Activated B cell treated with CpG ODN at 0.5 μM for 24 hours (primary cell): Measurements from ENCODE around the gene RIIAD1. TPM values are rescaled to one million over a fixed set of nuclear protein-coding genes. Genes with fewer than 3 reads are reported as not detected.

Source experiments
- ATAC-seq: fragments of 200-7000 bp; cut with Tn5 transposase; one replicate; pipeline ENCODE4 v1.10.0; 2021; ENCODE audit warnings: low read depth, mild to moderate bottlenecking, moderate library complexity
- CTCF ChIA-PET: fragments of 350-600 bp; sonication (Branson Sonifier 250); formaldehyde crosslinking; loops from one replicate; lab custom pipeline; 2021; ENCODE audit warnings: antibody characterized with exemption; lab: Charles Lee
- POLR2A ChIA-PET: fragments of 350-600 bp; sonication (Branson Sonifier 250); formaldehyde crosslinking; loops from one replicate; lab custom pipeline; 2021; ENCODE audit warnings: antibody characterized with exemption; lab: Charles Lee
- DNase-seq: peaks from one replicate; pipeline ENCODE4 v3.0.0; 2022
- H3K27ac Mint-ChIP-seq: one replicate; pipeline ENCODE4 v1.8.0; 2020; ENCODE audit warnings: mixed read lengths
- H3K27me3 Mint-ChIP-seq: one replicate; pipeline ENCODE4 v1.8.0; 2021; ENCODE audit warnings: mixed read lengths
- H3K36me3 Mint-ChIP-seq: one replicate; pipeline ENCODE4 v1.8.0; 2021; ENCODE audit warnings: low read depth, mixed read lengths
- H3K4me1 Mint-ChIP-seq: one replicate; pipeline ENCODE4 v1.8.0; 2021; ENCODE audit warnings: mixed read lengths
- H3K4me3 Mint-ChIP-seq: one replicate; pipeline ENCODE4 v1.8.0; 2020; ENCODE audit warnings: mild to moderate bottlenecking, mixed read lengths
- H3K9me3 Mint-ChIP-seq: one replicate; pipeline ENCODE4 v1.8.0; 2020; ENCODE audit warnings: mixed read lengths
- CTCF ChIP-seq: fragments of 200-600 bp; IDR thresholded peaks from one replicate; pipeline ENCODE4 v1.8.0; 2022; ENCODE audit warnings: antibody characterized with exemption, mild to moderate bottlenecking
- intact Hi-C: fragments of 100-400 bp; cut with micrococcal nuclease; formaldehyde crosslinking; loops from one replicate; pipeline ENCODE4 v1.15.1; 2024
- total RNA-seq: library from RNA; stranded (reverse); gene quantifications from 2 replicates; pipeline ENCODE4 v1.2.3, GENCODE V29; 2022

Gene RIIAD1
- total RNA-seq, 1 donor from 2014 or later = not detected

- ChIA-PET POLR2A (no interaction called here), CTCF (interaction anchor here (0.7 kb wide), 1 partner anchor 20 kb away, joined by 3 read pairs; no protein-coding TSS in a partner anchor)
- TF ChIP-seq CTCF = no peak
- peaks cover 6% of the 10 kb centered on the region for H3K4me1 Mint-ChIP-seq
- H3K36me3 Mint-ChIP-seq = no peaks in the 10 kb centered on the region
- H3K27ac Mint-ChIP-seq = no peak overlapping the region
- DNase-seq = no peak
- H3K4me3 Mint-ChIP-seq = no peak overlapping the region
- no peak for ATAC-seq
- H3K9me3 Mint-ChIP-seq = no peaks in the 10 kb centered on the region
- intact Hi-C loops = no loop called here
- peaks cover 39% of the 10 kb centered on the region for H3K27me3 Mint-ChIP-seq
Measured at GRCh38 chr1:151714820-151715725, 6.2 kb upstream of the RIIAD1 start.

GRCh38 chr1:151715726-151716404 is 5.5 kb upstream of the RIIAD1 start:
- Mint-ChIP-seq H3K36me3 (no peaks in the 10 kb centered on the region), H3K9me3 (no peaks in the 10 kb centered on the region), H3K27ac (no peak overlapping the region), H3K4me1 (peaks cover 14% of the 10 kb centered on the region), H3K4me3 (no peak overlapping the region), H3K27me3 (peaks cover 45% of the 10 kb centered on the region)
- TF ChIP-seq CTCF = no peak
- intact Hi-C loops = no loop called here
- ATAC-seq (no peak), DNase-seq (no peak)
- ChIA-PET CTCF (interaction anchor here (0.7 kb wide), 1 partner anchor 19 kb away, joined by 3 read pairs; no protein-coding TSS in a partner anchor), POLR2A (no interaction called here)

- Mint-ChIP-seq H3K4me3 (no peak overlapping the region), H3K27ac (no peak overlapping the region), H3K9me3 (no peaks in the 10 kb centered on the region), H3K36me3 (no peaks in the 10 kb centered on the region), H3K4me1 (peaks cover 18% of the 10 kb centered on the region), H3K27me3 (peaks cover 45% of the 10 kb centered on the region)
- intact Hi-C loops = no loop called here
- ChIA-PET POLR2A (no interaction called here), CTCF (no interaction called here)
- TF ChIP-seq CTCF = no peak
- DNase-seq = no peak
- ATAC-seq = no peak
Measured at GRCh38 chr1:151716405-151716762, 4.9 kb upstream of the RIIAD1 start.

- peaks cover 24% of the 10 kb centered on the region for H3K4me1 Mint-ChIP-seq
- ChIA-PET CTCF (no interaction called here), POLR2A (interaction anchor here (0.9 kb wide), 1 partner anchor 192 kb away, joined by 3 read pairs; the partner anchor contains the start of gene THEM4)
Measured at GRCh38 chr1:151716771-151717631, 4.3 kb upstream of the RIIAD1 start, which contains the start of gene CELF3. TSS of gene CELF3 (minus strand) at chr1:151716803. CDS start at chr1:151716020, 783 bp downstream.

More at GRCh38 chr1:151716771-151717631, 4.3 kb upstream of the RIIAD1 start, which contains the start of gene CELF3:
- no peak for TF ChIP-seq CTCF
- Mint-ChIP-seq H3K27me3 (peaks cover 45% of the 10 kb centered on the region), H3K27ac (no peak within 1 kb of the TSS), H3K9me3 (no peaks in the 10 kb centered on the region), H3K4me3 (no peak within 1 kb of the TSS), H3K36me3 (no peaks in the 10 kb centered on the region)
- DNase-seq (no peak), ATAC-seq (no peak)
- intact Hi-C loops = no loop called here
